HCT116 (cell line): Measurements from ENCODE around the gene TBC1D12. TPM values are rescaled to one million over a fixed set of nuclear protein-coding genes. Genes with fewer than 3 reads are reported as not detected.

Experiments
- ATAC-seq: fragments of 200-7000 bp; cut with Tn5 transposase; 2 replicates; pipeline ENCODE4 v1.9.1; 2020; ENCODE audit warnings: mild to moderate bottlenecking, moderate library complexity
- BruUV-seq: library from RNA; stranded (reverse); fragments of 400-500 nt; replicated peaks from 2 replicates; lab custom pipeline; 2021; lab: Mats Ljungman, UMichigan
- CTCF ChIA-PET: fragments of 300-600 bp; sonication (Branson Sonifier 250); formaldehyde crosslinking; loops from one replicate; lab custom pipeline; 2021; ENCODE audit warnings: antibody characterized with exemption; lab: Charles Lee
- POLR2A ChIA-PET: fragments of 300-600, 350-600 bp; sonication (Branson Sonifier 250); formaldehyde crosslinking; loops from one replicate; lab custom pipeline; 2021; ENCODE audit warnings: antibody characterized with exemption; lab: Charles Lee
- RAD21 ChIA-PET, 2 experiments: fragments of 300-600 bp; sonication (Branson Sonifier 250); formaldehyde crosslinking; loops; one replicate each; lab custom pipeline; 2023; ENCODE audit warnings: low total read pairs in 2 of 2; ENCODE audit not compliant: uncharacterized antibody in 2 of 2, unreplicated experiment in 2 of 2, low non-redundant PET in 1 of 2; lab: Charles Lee
- DNase-seq: peaks from one replicate; pipeline ENCODE4 v3.0.0-alpha.2; 2010; ENCODE audit warnings: low read depth, low spot score
- H2AFZ ChIP-seq: fragments of 200-600 bp; shearing (Covaris generic), sonication (generic); 2 replicates; pipeline ENCODE4 v1.6.1; 2017; ENCODE audit warnings: low read depth, mixed run types, mixed read lengths, antibody characterized with exemption, low read length; ENCODE audit not compliant: poor library complexity, severe bottlenecking
- H3K27ac ChIP-seq: 2 replicates; pipeline ENCODE4 v1.5.1; 2012; ENCODE audit warnings: low read depth, low read length
- H3K27me3 ChIP-seq: fragments of 200-600 bp; sonication (generic); 2 replicates; pipeline ENCODE4 v1.6.1; 2016; ENCODE audit warnings: mixed run types, low read length, mixed read lengths; ENCODE audit not compliant: insufficient read depth
- H3K36me3 ChIP-seq, 2 experiments: fragments of 200-500 bp in 1 of 2; fragments of 200-600 bp in 1 of 2; sonication (Bioruptor generic) in 1 of 2; sonication (generic) in 1 of 2; 2 replicates each; pipeline versions ENCODE4 v1.5.1 to v1.6.1; 2014 to 2016; ENCODE audit warnings: low read length in 2 of 2, inconsistent platforms in 1 of 2, mixed read lengths in 1 of 2, mixed run types in 1 of 2; ENCODE audit not compliant: insufficient read depth in 2 of 2, control insufficient read depth in 1 of 2
- H3K4me1 ChIP-seq, 2 experiments: fragments of 200-600 bp in 1 of 2; sonication (generic) in 1 of 2; 2 replicates each; pipeline versions ENCODE4 v1.5.1 to v1.6.1; 2012 to 2017; ENCODE audit warnings: low read length in 2 of 2, inconsistent platforms in 1 of 2, mild to moderate bottlenecking in 1 of 2, mixed read lengths in 1 of 2, mixed run types in 1 of 2, moderate library complexity in 1 of 2; ENCODE audit not compliant: insufficient read depth in 2 of 2, control insufficient read depth in 1 of 2
- H3K4me2 ChIP-seq: fragments of 200-600 bp; sonication (generic); 2 replicates; pipeline ENCODE4 v1.6.1; 2017; ENCODE audit warnings: mixed run types, low read length, mixed read lengths
- H3K4me3 ChIP-seq, 2 experiments: fragments of 200-600 bp in 1 of 2; sonication (generic) in 1 of 2; replicated peaks in 1 of 2; 2 replicates each; pipeline ENCODE4 v1.5.1; 2011 to 2016; ENCODE audit warnings: low read length in 2 of 2, control low read depth in 1 of 2, low read depth in 1 of 2, mild to moderate bottlenecking in 1 of 2, mixed read lengths in 1 of 2, mixed run types in 1 of 2
- H3K79me2 ChIP-seq: fragments of 200-600 bp; sonication (generic); 2 replicates; pipeline ENCODE4 v1.6.1; 2017; ENCODE audit warnings: mild to moderate bottlenecking, mixed run types, low read length, moderate library complexity, mixed read lengths; ENCODE audit not compliant: insufficient read depth
- H3K9ac ChIP-seq: fragments of 200-600 bp; sonication (generic); 2 replicates; pipeline ENCODE4 v1.6.1; 2016; ENCODE audit warnings: low read length, mixed read lengths
- H3K9me2 ChIP-seq: fragments of 200-600 bp; sonication (generic), shearing (Covaris generic); 2 replicates; pipeline ENCODE4 v1.6.1; 2017; ENCODE audit warnings: mixed run types, mild to moderate bottlenecking, moderate library complexity; ENCODE audit not compliant: insufficient read depth
- H3K9me3 ChIP-seq, 2 experiments: fragments of 200-500 bp in 1 of 2; fragments of 200-600 bp in 1 of 2; sonication (Bioruptor generic) in 1 of 2; sonication (generic) in 1 of 2; 2 replicates each; pipeline ENCODE4 v1.6.1; 2014 to 2017; ENCODE audit warnings: low read length in 2 of 2, mixed read lengths in 2 of 2, inconsistent platforms in 1 of 2, low read depth in 1 of 2, mild to moderate bottlenecking in 1 of 2, mixed run types in 1 of 2, moderate library complexity in 1 of 2; ENCODE audit not compliant: control insufficient read depth in 1 of 2, insufficient read depth in 1 of 2
- H4K20me1 ChIP-seq: fragments of 200-600 bp; sonication (generic), shearing (Covaris generic); 2 replicates; pipeline ENCODE4 v1.6.1; 2017; ENCODE audit warnings: mixed run types, mild to moderate bottlenecking, moderate library complexity; ENCODE audit not compliant: insufficient read depth
- CBX3 ChIP-seq: IDR thresholded peaks from 2 replicates; pipeline ENCODE4 v1.6.1; 2012; ENCODE audit warnings: low read depth
- CEBPB ChIP-seq: IDR thresholded peaks from 2 replicates; pipeline ENCODE4 v1.6.1; 2012; ENCODE audit warnings: low read depth
- CTCF ChIP-seq, 3 experiments: fragments of 200-600 bp in 1 of 3; sonication (generic) in 1 of 3; IDR thresholded peaks in 2 of 3; conservative IDR thresholded peaks in 1 of 3; 2 replicates each; pipeline ENCODE4 v1.5.1; 2012 to 2017; ENCODE audit warnings: low read depth in 2 of 3, low read length in 2 of 3, antibody characterized with exemption in 1 of 3, borderline replicate concordance in 1 of 3, control low read depth in 1 of 3, mild to moderate bottlenecking in 1 of 3, mixed read lengths in 1 of 3, mixed run types in 1 of 3, moderate library complexity in 1 of 3; ENCODE audit not compliant: insufficient read depth in 1 of 3
- EGR1 ChIP-seq: IDR thresholded peaks from 2 replicates; pipeline ENCODE4 v1.6.1; 2012; ENCODE audit warnings: low read depth
- EZH2phosphoT487 ChIP-seq: fragments of 200-600 bp; IDR thresholded peaks from 2 replicates; pipeline ENCODE4 v1.6.1; 2018; ENCODE audit warnings: antibody characterized with exemption, borderline replicate concordance
- JUND ChIP-seq: IDR thresholded peaks from 2 replicates; pipeline ENCODE4 v1.6.1; 2012
- POLR2A ChIP-seq: IDR thresholded peaks from 2 replicates; pipeline ENCODE4 v1.7.0; 2011; ENCODE audit warnings: borderline replicate concordance; ENCODE audit not compliant: insufficient read depth, insufficient read length; ENCODE audit errors: extremely low read depth
- POLR2AphosphoS5 ChIP-seq: IDR thresholded peaks from 2 replicates; pipeline ENCODE4 v1.6.1; 2011; ENCODE audit warnings: mild to moderate bottlenecking, low read depth, low read length, moderate library complexity
- RAD21 ChIP-seq: IDR thresholded peaks from 2 replicates; pipeline ENCODE4 v1.6.1; 2012; ENCODE audit warnings: low read depth, mild to moderate bottlenecking
- REST ChIP-seq: IDR thresholded peaks from 2 replicates; pipeline ENCODE4 v1.6.1; 2012; ENCODE audit warnings: low read depth
- YY1 ChIP-seq: IDR thresholded peaks from 2 replicates; pipeline ENCODE4 v1.6.1; 2011; ENCODE audit warnings: low read length, low read depth, moderate library complexity, mild to moderate bottlenecking; ENCODE audit not compliant: insufficient replicate concordance; ENCODE audit errors: extremely low read depth
- intact Hi-C: fragments of 100-400 bp; cut with micrococcal nuclease; formaldehyde crosslinking; loops from 2 replicates; pipeline ENCODE4 v1.10.0; 2022
- total RNA-seq: library from RNA; stranded (reverse); gene quantifications from one replicate; pipeline ENCODE4 v1.2.1, GENCODE V29; 2021; ENCODE audit not compliant: unreplicated experiment

TBC1D12 gene
- total RNA-seq, 1 experiment from 2014 or later = 7.1 TPM

- CTCF ChIA-PET = no interaction called here
- RAD21 ChIA-PET = no interaction called here
- no TSS peak for BruUV-seq
- H3K36me3 ChIP-seq = peaks cover 6 to 18% of the 10 kb centered on the region in 2 experiments; a peak in 3 of 4 replicates
- peaks cover 0 to 4% of the 10 kb centered on the region in 2 experiments; a peak in 1 of 4 replicates for H3K4me1 ChIP-seq
- intact Hi-C loops = no loop called here
- no peak overlapping the region for H3K4me2 ChIP-seq
- TF ChIP-seq CBX3 (no peak), EGR1 (no peak), POLR2A (no peak), JUND (no peak), CEBPB (no peak), YY1 (no peak), REST (no peak), RAD21 (no peak), POLR2AphosphoS5 (no peak), EZH2phosphoT487 (no peak), CTCF (IDR thresholded peaks at IDR 0.05 in 2 of 3, conservative IDR thresholded peaks at IDR 0.05 in 1 of 3; ENCODE audit: borderline replicate concordance in 1 of 3, insufficient read depth in 1 of 3, low read depth in 2 of 3, low read length in 2 of 3) (no peak)
- H3K27me3 ChIP-seq = no peaks in the 10 kb centered on the region
- DNase-seq (no peak), ATAC-seq (no peak)
- H3K9ac ChIP-seq = no peak overlapping the region
- no peak overlapping the region for H2AFZ ChIP-seq
- H3K4me3 ChIP-seq = no peak overlapping the region
- POLR2A ChIA-PET = no interaction called here
- no peaks in the 10 kb centered on the region for H3K9me2 ChIP-seq
- H3K9me3 ChIP-seq = no peaks in the 10 kb centered on the region
- H4K20me1 ChIP-seq = no peaks in the 10 kb centered on the region
- peaks cover 15% of the 10 kb centered on the region; the same call in 1 of the 2 replicates for H3K79me2 ChIP-seq
- no peak overlapping the region for H3K27ac ChIP-seq
Measured at GRCh38 chr10:94571081-94571480, 168.7 kb downstream of the TBC1D12 start.
